HG02943 (cell line): Measurements from ENCODE around the gene MGLL.

Experiments
- ATAC-seq: cut with Tn5 transposase; IDR thresholded peaks from one replicate; pipeline ENCODE4 v1.9.1; 2021; ENCODE audit warnings: mild to moderate bottlenecking, low read depth, moderate library complexity; ENCODE audit not compliant: unreplicated experiment

MGLL gene

DNA sequence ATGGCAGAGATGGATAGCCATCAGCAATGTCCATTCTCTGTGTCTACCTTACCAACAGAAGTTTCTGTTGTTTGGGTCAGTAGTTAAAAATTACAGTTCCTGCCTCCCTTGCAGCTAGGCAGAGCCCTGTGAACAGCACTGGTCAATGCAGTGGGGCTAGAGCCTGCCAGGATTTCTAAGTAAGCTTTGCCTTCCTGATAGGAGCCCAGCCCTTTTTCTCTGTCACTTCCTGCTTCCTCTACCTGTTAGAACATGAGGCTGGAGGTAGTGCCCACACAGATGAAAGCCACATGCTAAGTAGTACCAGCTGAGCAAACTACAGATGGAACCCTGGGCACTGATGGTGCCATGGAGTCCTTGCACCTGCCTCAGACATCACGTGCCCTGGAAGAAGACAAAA is 45.0 kb downstream of the MGLL start:
- ATAC-seq = no peak

GRCh38 chr3:127776347-127776746 is 46.0 kb downstream of the MGLL start:
- ATAC-seq = no peak

- ATAC-seq = no peak
These were observed 46.8 kb downstream of the MGLL start for GRCh38 chr3:127775398-127776109.

GRCh38 chr3:127774647-127775046 is 47.7 kb downstream of the MGLL start:
- no peak for ATAC-seq

DNA sequence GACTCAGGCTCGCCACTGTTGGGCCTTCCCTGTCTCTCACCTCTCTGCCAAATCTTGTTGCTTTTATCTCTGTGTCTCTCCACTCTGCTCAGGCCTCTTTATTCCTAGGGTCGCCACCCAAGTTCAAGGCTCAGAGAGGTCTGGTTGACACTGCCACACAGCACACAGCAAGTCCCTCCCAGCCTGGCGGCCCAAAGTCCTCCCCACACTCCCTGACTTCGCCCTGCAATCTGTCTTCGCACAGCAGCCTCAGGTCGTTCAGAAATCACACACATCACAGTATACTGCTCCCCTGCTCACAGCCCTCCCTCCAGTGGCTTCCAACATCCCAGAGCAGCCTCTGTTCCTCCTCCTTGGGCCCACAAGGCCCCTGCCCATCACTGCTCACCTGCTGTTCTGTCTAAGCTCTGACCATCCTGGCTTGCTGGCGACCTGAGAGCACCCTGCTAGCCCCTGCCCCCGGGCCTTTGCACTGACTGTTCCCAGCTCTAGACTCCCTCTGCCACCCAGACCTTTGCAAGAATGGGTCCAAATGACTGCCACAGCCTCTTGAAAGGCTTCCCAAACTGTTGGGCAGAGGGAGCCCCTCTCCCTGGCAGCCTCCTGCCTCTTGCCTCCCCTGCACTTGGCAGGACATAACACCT is 48.4 kb downstream of the MGLL start:
- ATAC-seq = no peak

DNA sequence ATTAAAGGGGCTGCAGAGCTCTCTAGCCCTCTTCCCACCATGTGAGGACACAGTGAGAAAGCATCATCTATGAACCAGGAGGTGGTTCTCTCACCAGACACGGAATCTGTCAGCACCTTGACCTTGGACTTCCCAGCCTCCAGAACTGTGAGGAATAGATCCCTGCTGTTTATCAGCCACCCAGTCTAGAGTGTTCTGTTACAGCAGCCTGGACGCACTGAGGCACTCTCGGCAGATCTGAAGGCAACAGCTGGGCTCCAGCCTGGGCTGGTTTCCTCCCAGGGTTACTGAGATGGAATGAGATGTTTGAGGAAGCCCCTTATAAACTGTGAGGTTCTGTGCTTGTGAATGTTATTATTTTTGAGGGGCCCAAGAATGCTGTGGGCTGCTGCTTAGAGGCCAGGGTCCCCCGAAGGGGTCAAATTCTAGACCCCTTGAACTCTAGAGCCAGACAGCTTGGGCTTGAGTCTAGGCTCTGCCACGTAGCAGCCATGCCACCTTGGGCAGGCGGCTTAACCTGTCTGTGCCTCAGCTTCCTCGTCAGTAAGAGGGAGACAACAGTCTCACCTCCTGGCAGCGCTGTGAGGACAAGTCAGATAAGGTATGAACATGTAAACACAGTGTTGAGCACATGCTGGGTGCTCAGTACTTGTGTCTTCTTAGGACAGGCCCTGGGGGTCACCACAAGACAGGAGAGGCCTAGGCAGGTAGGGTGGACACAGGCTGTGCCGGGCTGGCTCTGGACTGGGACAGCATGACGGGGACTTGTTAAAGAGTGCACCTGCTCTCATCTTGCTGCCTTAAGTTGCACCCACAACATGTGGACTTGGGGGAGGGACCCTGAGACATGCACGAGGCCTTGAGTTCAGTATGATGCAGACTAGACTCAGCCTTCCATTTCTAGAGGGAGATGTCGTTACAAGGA is 49.2 kb downstream of the MGLL start:
- ATAC-seq = no peak

- no peak for ATAC-seq
These were observed 50.0 kb downstream of the MGLL start for GRCh38 chr3:127772273-127772672.

- no peak for ATAC-seq
These were observed 50.6 kb downstream of the MGLL start for GRCh38 chr3:127771746-127772145.

GRCh38 chr3:127770671-127771355 is 51.5 kb downstream of the MGLL start:
- ATAC-seq = no peak

DNA sequence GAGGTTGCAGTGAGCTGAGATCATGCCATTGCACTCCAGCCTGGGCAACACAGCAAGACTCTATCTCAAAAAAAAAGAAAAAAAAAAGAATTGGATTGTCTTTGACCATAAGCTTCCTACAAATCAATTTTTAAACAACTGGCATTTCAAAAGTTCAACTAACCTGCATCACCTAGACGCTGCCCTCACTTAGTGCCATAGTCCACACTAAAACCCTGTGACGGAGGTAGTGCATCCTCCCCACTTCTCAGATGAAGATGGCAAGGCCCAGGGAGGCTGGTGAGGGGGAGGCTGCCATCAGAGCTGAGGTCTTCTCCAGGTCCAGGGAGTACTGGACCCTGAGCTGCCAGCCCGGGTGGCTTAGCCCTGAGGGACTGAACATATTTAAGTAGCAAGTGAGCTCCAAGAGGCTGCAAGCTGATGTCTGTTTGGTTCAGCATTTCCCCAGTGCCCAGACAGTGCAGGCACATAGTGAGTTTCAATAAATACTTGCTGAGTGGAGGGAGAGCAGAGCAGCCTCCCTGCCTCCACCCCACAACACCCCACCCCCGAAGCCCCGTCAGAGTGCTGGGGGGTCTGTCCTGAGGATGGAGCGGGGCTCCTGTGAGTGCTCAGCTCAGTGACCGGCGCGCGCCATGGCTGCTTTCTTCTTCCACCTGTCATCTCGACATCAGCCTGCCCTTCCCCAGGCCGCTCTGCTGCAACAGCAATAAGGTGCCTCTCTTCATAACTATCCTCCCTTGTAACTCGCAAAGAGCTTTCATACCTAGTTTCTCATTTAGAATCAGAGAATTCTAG is 52.8 kb downstream of the MGLL start:
- ATAC-seq = no peak

DNA sequence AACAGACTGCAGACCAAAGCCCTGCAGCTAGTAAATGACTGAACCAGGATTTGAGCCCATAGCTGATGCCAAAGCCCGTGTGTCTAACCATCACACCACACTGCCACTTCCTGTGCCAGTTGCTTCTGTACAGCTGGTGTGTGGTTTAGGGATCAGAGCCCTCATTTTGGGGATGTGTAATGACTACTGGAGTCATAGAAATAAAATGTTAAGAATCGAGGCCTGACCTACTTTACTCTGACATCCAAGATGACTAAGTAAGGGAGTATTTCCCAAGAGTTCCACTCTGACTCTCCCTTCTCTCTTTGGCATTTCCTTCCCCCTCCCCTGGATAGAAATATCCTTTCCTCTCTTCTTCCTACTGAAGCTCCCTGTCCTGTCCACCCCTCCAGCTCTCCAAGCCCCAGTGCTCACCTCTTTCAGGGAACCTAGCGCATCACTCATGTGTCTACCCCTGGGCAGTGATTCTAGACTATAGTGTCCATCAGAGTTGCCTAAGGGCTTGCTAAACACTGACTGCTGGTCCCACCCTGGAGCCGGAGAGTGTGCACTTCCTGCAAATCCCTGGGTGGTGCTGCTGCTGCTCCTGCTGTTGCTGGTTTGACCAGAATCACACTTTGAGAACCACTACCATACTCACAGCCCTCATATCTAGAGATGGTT is 53.8 kb downstream of the MGLL start:
- no peak for ATAC-seq

- no peak for ATAC-seq
These were observed 55.2 kb downstream of the MGLL start for GRCh38 chr3:127767126-127767525.

- no peak for ATAC-seq
These were observed 56.6 kb downstream of the MGLL start for GRCh38 chr3:127765735-127766134.

- no peak for ATAC-seq
These were observed 57.4 kb downstream of the MGLL start for GRCh38 chr3:127764841-127765362.

GRCh38 chr3:127764301-127764700 is 58.0 kb downstream of the MGLL start:
- no peak for ATAC-seq

GRCh38 chr3:127763816-127764215 is 58.5 kb downstream of the MGLL start:
- no peak for ATAC-seq

GRCh38 chr3:127763337-127763736 is 59.0 kb downstream of the MGLL start:
- no peak for ATAC-seq

- no peak for ATAC-seq
These were observed 59.6 kb downstream of the MGLL start for GRCh38 chr3:127762787-127763105.

DNA sequence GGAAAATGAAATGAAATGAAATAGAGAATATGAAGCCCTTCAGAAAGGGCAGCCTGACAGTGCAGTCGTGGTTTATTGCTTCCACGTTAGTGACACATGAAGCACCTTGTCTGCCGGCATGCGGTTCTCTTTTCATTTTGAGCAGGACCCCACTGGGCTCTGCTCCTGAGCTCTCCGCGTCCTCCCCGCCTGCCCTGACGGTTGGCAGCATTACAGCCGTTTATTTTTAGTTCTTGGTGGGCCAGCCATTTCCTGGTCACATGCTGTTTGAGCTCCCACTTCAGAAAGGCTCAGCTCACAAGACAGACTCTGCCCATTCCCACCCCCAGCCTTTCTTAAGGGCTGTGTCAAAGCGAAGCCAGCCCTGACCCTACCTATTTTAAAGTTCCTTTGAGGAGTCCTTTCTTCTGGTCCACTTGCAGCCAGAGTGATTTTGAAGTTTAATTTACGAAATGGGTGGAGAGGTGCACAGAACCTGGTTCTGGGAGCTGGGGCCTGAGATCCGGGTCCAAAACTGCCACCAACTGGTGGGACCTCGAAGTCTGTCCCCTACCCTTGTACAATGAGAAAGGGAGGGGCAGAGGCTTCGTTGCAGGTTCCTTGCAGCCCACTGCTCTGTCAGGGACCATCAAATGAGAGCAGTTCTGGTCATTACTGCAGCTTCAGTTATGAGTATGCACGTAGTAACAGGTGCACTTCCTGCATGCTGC is 60.1 kb downstream of the MGLL start:
- ATAC-seq = no peak
